Spleen (tissue), 11 donors: ENCODE measurements around the gene TSPOAP1. TPM values are rescaled to one million over a fixed set of nuclear protein-coding genes. Genes with fewer than 3 reads are reported as not detected.

ENCODE experiments used
- DNase-seq: peaks from one replicate; pipeline ENCODE4 v3.0.0-alpha.2; 2020
- H3K27ac ChIP-seq, 8 donors: fragments of 200-600 bp; sonication (generic) in 7 of 8; 1 replicate in 4 of 8; 2 replicates in 4 of 8; pipeline versions ENCODE4 v1.5.0 to v1.8.0; 2016 to 2021; ENCODE audit warnings: inconsistent platforms in 4 of 8, mild to moderate bottlenecking in 4 of 8, moderate library complexity in 1 of 8
- H3K27me3 ChIP-seq, 7 donors: fragments of 200-600 bp; sonication (generic) in 6 of 7; replicated peaks in 1 of 7; 1 replicate in 4 of 7; 2 replicates in 3 of 7; pipeline versions ENCODE4 v1.5.0 to v1.8.0; 2016 to 2021; ENCODE audit warnings: inconsistent platforms in 3 of 7, mild to moderate bottlenecking in 1 of 7
- H3K36me3 ChIP-seq, 6 donors: fragments of 200-600 bp; sonication (generic) in 5 of 6; 1 replicate in 4 of 6; 2 replicates in 2 of 6; pipeline versions ENCODE4 v1.5.0 to v1.8.0; 2016 to 2021; ENCODE audit warnings: inconsistent platforms in 2 of 6
- H3K4me1 ChIP-seq, 6 donors: fragments of 200-600 bp; sonication (generic) in 5 of 6; 1 replicate in 3 of 6; 2 replicates in 3 of 6; pipeline versions ENCODE4 v1.5.0 to v1.8.0; 2016 to 2021; ENCODE audit warnings: inconsistent platforms in 3 of 6
- H3K4me3 ChIP-seq, 8 donors: fragments of 200-600 bp; sonication (generic) in 7 of 8; 1 replicate in 4 of 8; 2 replicates in 4 of 8; pipeline versions ENCODE4 v1.5.0 to v1.8.0; 2016 to 2021; ENCODE audit warnings: inconsistent platforms in 4 of 8, mild to moderate bottlenecking in 4 of 8, moderate library complexity in 2 of 8
- H3K9me3 ChIP-seq, 8 donors: fragments of 200-600 bp; sonication (generic) in 7 of 8; 1 replicate in 4 of 8; 2 replicates in 4 of 8; pipeline versions ENCODE4 v1.5.0 to v1.8.0; 2016 to 2021; ENCODE audit warnings: inconsistent platforms in 4 of 8
- POLR2A ChIP-seq, 3 donors: fragments of 450-650 bp; IDR thresholded peaks; one replicate each; pipeline ENCODE4 v1.5.1; 2017; ENCODE audit warnings: antibody characterized with exemption in 3 of 3, mild to moderate bottlenecking in 1 of 3
- POLR2AphosphoS5 ChIP-seq, 3 donors: sonication (generic); formaldehyde crosslinking; IDR thresholded peaks; one replicate each; pipeline ENCODE4 v1.5.1; 2017; ENCODE audit warnings: antibody characterized with exemption in 3 of 3
- WGBS, 5 donors: extraction: QIAGEN DNeasy Blood & Tissue Kit in 3 of 5; methylation state at CpG; one replicate each; pipeline versions ENCODE4 v1.1.5 to v1.1.7; 2013 to 2018; 5-methylcytosine and 5-hydroxymethylcytosine counted together
- intact Hi-C: fragments of 100-400 bp; cut with DNase I; formaldehyde crosslinking; loops from one replicate; pipeline ENCODE4 v1.15.0; 2023; ENCODE audit warnings: low total_unique reads
- polyA plus RNA-seq, 3 donors: library from polyadenylated mRNA; stranded (reverse); fragments of 200-250 nt; gene quantifications; one replicate each; pipeline ENCODE4 v1.2.1, GENCODE V29; 2013
- total RNA-seq, 7 donors: library from RNA; depleted of rRNA in 3 of 7; stranded (reverse); fragments of >200 nt in 3 of 7; fragmentation: NEBNext Ultra II Directional in 4 of 7; extraction: Animal tissue kit (Norgen Biotek cat#: 25700) in 4 of 7; gene quantifications; one replicate each; pipeline versions ENCODE4 v1.1.0 to v1.2.1, GENCODE V29; 2016 to 2021
- TF ChIP-seq, protein P1 (sequence below), 11 experiments: fragments of 200-600 bp in 7 of 11; fragments of 450-650 bp in 4 of 11; sonication (generic) in 4 of 11; IDR thresholded peaks in 8 of 11; conservative IDR thresholded peaks in 3 of 11; 1 replicate in 7 of 11; 2 replicates in 4 of 11; pipeline versions ENCODE4 v1.4.0 to v1.8.0; 2016 to 2021; ENCODE audit warnings: antibody characterized with exemption in 11 of 11, inconsistent platforms in 4 of 11, mild to moderate bottlenecking in 1 of 11
- donor health status: healthy with polysubstance abuse.
- donor health status: DM: no; HTN: no; CAD: no; lungs with moderate emphysema.
- donor health status: DM: no; HTN: no; CAD: no.
- donor health status: Bipolar disorder and iron deficiency.
- donor health status: healthy.
- donor health status: DM: no; HTN: no; CAD: no.
- donor health status: DM: yes; HTN: yes; CAD: no.

Gene TSPOAP1
- total and polyA plus RNA-seq, 10 donors = 11.5 to 31.8 (median 18.6) TPM

DNA sequence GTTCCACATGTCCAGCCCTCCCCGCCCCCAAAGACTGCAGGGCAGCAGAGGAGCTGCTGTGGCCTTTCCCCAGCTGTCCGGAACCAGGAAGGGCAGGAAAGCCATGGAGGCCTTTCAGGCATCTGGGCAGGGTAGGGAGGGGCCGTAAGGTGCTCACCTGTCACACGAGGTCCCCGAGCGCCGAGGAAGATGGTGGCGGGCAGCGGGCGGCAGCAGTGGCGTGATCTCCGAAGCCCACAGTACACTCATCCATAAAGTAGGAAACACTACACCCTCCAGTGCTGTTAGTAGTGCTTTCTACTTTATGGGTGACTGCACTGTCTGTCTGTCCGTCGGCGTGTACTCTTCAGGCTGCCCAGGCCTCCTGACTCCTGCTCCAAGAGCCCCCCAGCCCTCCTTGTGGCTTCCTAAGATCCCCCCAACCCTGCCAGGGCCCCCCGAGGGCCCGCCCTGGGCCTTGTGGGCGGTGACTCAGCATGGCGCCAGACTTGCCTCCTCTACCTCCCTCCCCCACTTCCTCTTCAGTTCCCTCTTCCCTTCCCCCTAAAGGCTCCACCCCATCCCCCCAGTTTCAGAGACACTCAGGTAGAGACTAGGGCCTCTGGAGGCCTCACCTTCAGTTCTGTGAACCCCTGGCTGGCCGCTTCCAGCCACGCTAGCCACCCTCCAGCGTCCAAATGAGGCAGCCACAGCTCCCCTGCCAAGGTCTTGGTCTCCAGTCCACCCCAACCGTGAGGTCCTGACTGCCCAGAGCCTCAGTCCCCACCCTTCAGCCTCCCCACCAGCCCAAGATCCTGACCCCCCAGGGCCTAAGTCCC, 2.6 kb upstream of the TSPOAP1 start:
- DNase-seq = peak; percentile 94
- H3K4me3 ChIP-seq = peak overlapping the region; percentile 90 to 100 (median 96)
- TF ChIP-seq POLR2AphosphoS5 (IDR thresholded peaks at IDR 0.05) (peak; percentile 42 to 78 (median 63)), POLR2A (IDR thresholded peaks at IDR 0.05) (peak in 1 of 3 donors; percentile 39)
- TF ChIP-seq, protein P1, sequence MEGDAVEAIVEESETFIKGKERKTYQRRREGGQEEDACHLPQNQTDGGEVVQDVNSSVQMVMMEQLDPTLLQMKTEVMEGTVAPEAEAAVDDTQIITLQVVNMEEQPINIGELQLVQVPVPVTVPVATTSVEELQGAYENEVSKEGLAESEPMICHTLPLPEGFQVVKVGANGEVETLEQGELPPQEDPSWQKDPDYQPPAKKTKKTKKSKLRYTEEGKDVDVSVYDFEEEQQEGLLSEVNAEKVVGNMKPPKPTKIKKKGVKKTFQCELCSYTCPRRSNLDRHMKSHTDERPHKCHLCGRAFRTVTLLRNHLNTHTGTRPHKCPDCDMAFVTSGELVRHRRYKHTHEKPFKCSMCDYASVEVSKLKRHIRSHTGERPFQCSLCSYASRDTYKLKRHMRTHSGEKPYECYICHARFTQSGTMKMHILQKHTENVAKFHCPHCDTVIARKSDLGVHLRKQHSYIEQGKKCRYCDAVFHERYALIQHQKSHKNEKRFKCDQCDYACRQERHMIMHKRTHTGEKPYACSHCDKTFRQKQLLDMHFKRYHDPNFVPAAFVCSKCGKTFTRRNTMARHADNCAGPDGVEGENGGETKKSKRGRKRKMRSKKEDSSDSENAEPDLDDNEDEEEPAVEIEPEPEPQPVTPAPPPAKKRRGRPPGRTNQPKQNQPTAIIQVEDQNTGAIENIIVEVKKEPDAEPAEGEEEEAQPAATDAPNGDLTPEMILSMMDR (IDR thresholded peaks at IDR 0.05 in 8 of 11, conservative IDR thresholded peaks at IDR 0.05 in 3 of 11) = no peak
- H3K36me3 ChIP-seq = peaks cover 0 to 24% (median 10%) of the 10 kb centered on the region in 6 donors
- H3K9me3 ChIP-seq = no peaks in the 10 kb centered on the region
- intact Hi-C loops = no loop called here
- WGBS, 5 donors = 17 to 37% (median 27%) methylated on average over 23 of the region's 23 CpGs
- peaks cover 0 to 8% (median 0%) of the 10 kb centered on the region in 7 donors for H3K27me3 ChIP-seq
- peak overlapping the region; percentile 36 to 100 (median 99) for H3K27ac ChIP-seq
- H3K4me1 ChIP-seq = peaks cover 11 to 83% (median 66%) of the 10 kb centered on the region in 6 donors

DNA sequence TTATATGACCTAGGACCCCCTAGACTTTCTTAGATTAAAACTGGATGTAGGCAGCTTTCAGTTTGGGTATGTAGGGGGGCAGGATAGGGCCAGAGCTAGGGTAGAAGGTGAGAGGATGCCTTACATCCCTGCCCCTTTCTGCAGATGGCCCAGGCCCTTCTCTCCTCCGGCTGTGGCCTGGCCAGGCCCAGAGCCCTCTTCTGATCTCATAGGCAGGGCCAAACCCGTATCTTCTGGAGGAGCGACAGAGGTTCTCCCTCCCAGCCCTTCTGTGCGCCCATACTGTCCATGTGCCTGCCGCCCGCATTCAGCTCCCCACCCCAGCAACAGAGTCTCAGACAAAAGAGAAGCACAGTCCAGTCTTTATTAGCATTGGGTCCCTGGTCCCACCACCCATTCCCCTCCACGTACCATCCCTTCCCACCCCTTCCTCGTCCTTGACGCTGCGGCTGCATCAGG, 2.0 kb upstream of the TSPOAP1 start:
- Histone ChIP-seq H3K4me1 (peaks cover 7 to 83% (median 66%) of the 10 kb centered on the region in 6 donors), H3K36me3 (peaks cover 0 to 24% (median 10%) of the 10 kb centered on the region in 6 donors), H3K27ac (peak overlapping the region; percentile 36 to 100 (median 99)), H3K9me3 (no peaks in the 10 kb centered on the region), H3K4me3 (peak overlapping the region; percentile 90 to 100 (median 96)), H3K27me3 (peaks cover 0 to 10% (median 0%) of the 10 kb centered on the region in 7 donors)
- 10 to 59% (median 27%) methylated on average over 10 of the region's 10 CpGs for WGBS, 5 donors
- TF ChIP-seq POLR2A (IDR thresholded peaks at IDR 0.05) (no peak), POLR2AphosphoS5 (IDR thresholded peaks at IDR 0.05) (peak in 1 of 3 donors; percentile 42)
- intact Hi-C loops = no loop called here
- no peak for DNase-seq

DNA sequence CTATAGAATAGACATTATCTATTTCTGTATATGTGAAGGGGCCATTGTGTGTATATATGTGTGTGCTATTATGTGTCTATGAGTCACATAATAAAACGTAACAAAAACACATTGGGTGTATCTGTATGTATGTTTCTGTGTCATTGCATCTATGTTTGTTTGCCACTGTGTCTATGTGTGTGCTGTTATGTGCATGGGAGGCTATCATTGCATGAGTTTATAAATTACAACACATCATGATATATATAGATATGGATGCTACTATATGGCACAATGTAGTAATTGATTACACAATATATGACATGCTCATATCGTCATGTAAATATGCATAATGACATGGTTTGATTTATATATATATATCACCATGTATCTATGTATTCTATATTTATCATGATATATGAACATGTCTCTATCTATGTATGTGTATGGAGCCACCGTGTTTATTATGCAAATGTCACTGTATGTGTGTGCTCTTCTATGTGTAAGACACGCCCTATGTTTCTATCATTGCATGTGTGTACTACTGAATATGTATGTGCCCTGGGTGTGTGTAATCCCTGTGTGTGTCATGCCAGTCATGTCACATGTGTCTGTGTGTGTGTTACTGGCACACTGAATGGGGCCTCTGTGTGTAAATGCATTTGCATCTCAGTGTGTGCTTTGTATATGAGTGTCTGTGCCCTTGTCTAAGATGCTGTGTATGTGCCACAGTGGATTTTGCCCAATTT, 1.4 kb upstream of the TSPOAP1 start:
- peaks cover 7 to 83% (median 66%) of the 10 kb centered on the region in 6 donors for H3K4me1 ChIP-seq
- H3K36me3 ChIP-seq = peaks cover 0 to 24% (median 10%) of the 10 kb centered on the region in 6 donors
- WGBS, 5 donors = 25 to 35% (median 26%) methylated on average over 4 of the region's 4 CpGs
- peak in 1 of 3 donors; percentile 86 for TF ChIP-seq POLR2AphosphoS5 (IDR thresholded peaks at IDR 0.05)
- TF ChIP-seq, protein P1 (IDR thresholded peaks at IDR 0.05 in 8 of 11, conservative IDR thresholded peaks at IDR 0.05 in 3 of 11) = no peak
- TF ChIP-seq POLR2A (IDR thresholded peaks at IDR 0.05) = peak in 1 of 3 donors; percentile 7
- H3K9me3 ChIP-seq = no peaks in the 10 kb centered on the region
- H3K4me3 ChIP-seq = peak overlapping the region; percentile 90 to 100 (median 96)
- no peak for DNase-seq
- H3K27ac ChIP-seq = peak overlapping the region; percentile 36 to 100 (median 99)
- intact Hi-C loops = no loop called here
- peaks cover 0 to 16% (median 0%) of the 10 kb centered on the region in 7 donors for H3K27me3 ChIP-seq

DNA sequence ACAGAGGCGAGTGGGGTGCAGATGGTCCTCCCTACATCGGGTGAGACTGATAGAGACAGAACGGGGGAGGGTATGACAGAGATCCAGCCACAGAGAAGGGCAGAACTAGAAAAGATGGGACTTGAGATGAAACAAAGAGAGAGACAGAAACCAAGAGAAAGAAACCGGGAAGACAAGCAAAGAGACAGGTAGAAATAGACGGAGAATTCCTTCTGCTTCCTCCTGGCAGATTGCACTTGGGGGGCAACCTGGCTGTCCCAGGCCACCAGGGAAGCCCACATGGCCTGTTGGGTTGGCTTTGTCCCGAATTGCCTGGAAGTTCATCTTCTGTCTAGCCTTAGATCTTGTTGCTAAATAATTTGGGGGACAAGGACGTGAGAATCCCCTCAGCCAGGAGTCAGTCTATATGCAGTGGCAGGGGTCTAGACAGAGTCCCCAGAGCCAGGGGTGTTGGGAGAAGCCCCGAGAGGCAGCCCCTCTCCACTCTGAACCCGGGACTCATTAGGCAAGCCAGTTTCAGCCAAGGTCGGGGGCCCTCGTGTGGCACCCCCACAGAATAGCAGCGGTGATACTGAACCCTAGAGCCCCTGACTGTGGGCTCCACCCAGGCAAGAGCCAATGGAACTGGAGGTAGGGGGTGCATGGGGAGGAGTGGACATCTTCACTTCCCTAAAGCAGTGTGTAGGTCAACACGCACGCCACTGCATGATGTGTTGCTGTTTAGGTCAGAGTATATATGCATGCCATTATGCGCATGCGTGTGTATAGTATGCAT, 627 bp upstream of the TSPOAP1 start:
- peak in 2 of 3 donors; percentile 7 to 27 for TF ChIP-seq POLR2A (IDR thresholded peaks at IDR 0.05)
- TF ChIP-seq, protein P1 (IDR thresholded peaks at IDR 0.05 in 8 of 11, conservative IDR thresholded peaks at IDR 0.05 in 3 of 11) = peak; percentile 44 to 75 (median 53)
- TF ChIP-seq POLR2AphosphoS5 (IDR thresholded peaks at IDR 0.05) = peak; percentile 62 to 95 (median 83)

More for the DNA sequence above, 627 bp upstream of the TSPOAP1 start:
- WGBS, 5 donors = 10 to 18% (median 12%) methylated on average over 13 to 16 of the region's 16 CpGs
- Histone ChIP-seq H3K27me3 (peaks cover 0 to 24% (median 3%) of the 10 kb centered on the region in 7 donors), H3K27ac (peak overlapping the region; percentile 57 to 100 (median 99)), H3K4me3 (peak overlapping the region; percentile 90 to 100 (median 96)), H3K36me3 (peaks cover 0 to 24% (median 10%) of the 10 kb centered on the region in 6 donors), H3K4me1 (peaks cover 0 to 83% (median 65%) of the 10 kb centered on the region in 6 donors), H3K9me3 (no peaks in the 10 kb centered on the region)
- DNase-seq = peak; percentile 93
- intact Hi-C loops = no loop called here
